HG02610 (cell line): ENCODE results near the gene AGAP3.
"Not testable (repeated sequence)": the region's sequence is repeated elsewhere in the genome, so short reads cannot be mapped to it uniquely, and the experiment has no call there.

ENCODE experiments used
- ATAC-seq: cut with Tn5 transposase; IDR thresholded peaks from one replicate; pipeline ENCODE4 v1.9.1; 2021; ENCODE audit warnings: mild to moderate bottlenecking, moderate library complexity; ENCODE audit not compliant: unreplicated experiment

AGAP3 gene

DNA sequence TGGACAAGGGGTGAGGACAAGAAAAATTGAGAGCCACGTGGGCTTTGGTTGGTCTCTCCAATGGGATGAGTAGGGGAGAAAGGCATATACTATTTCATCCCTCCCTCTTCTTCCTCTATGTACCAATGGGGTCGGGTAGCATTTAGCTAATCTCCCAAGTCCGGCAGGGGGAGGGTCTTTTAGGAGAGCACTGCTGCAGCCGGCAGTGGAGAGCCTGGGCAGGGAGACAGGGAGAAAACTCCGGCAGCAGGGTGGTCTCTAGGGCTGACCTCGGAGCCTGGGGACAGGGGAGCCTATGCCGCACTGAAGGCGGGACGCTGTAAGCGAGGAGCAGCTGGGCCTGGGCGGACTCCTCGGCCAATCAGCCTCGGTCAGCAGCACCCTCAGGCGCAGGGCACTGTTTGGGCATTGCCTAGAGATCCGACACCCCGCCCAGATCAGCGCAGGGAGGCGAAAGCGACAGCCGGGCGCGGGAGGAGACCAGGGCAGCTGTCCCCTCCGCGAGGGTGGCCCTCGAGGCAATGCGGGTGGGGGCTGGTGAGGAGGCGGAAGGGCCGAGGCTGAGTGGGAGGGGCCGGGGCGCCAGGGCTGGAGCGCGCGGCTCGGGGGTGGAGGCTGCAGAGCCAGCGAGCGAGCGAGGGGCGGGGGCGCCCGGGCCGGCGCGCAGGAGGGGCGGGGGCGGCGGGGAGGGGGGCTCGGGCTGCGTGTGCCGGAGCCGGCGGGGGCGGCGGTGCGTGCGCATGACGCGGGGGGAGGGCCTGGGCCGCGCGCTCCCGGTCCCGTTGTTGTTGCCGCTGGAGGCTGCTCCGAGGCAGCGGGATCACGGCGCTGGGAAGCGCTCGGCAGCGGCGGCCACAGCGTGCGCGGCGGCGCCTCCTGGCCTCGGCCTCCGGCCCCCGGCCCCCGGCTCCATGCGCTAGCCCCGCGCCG lies at the start of gene AGAP3:
Gene AGAP3, plus strand, starts transcription at position 785 of the 930 bp plus-strand sequence. CDS start 267 bp downstream, outside the sequence.
- ATAC-seq, result peak; percentile 41

- ATAC-seq, result no peak
Observed at GRCh38 chr7:151038951-151039849, 47.1 kb upstream of the AGAP3 start.

- ATAC-seq, result no peak
Observed at GRCh38 chr7:151039850-151040548, 46.3 kb upstream of the AGAP3 start.

GRCh38 chr7:151040616-151041375 lies 45.5 kb upstream of the AGAP3 start:
- no peak for ATAC-seq

- ATAC-seq, result not testable (repeated sequence)
Observed at GRCh38 chr7:151043449-151043848, 42.8 kb upstream of the AGAP3 start.

- ATAC-seq, result no peak
Observed at GRCh38 chr7:151043959-151044358, 42.3 kb upstream of the AGAP3 start.

GRCh38 chr7:151045262-151045661 lies 41.0 kb upstream of the AGAP3 start:
- no peak for ATAC-seq

DNA sequence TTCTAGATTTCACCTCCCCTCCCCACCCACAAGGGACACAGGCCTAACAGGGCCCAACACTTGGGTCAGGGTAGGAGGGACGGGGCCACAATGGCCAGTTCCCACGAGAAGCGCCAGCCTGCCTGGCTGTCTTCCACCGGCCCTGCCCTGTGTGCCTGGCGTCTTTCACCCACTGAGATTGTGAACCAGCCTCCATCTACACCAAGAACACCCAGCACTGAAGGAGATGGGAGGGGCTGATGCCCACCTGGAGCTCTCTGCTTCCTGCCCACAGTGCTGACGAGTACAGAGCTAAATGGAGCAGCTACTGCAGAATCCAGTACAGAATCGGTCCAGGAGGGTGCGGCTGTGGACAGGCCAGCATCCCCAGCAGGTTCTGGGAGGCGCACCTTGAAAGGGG lies 40.3 kb upstream of the AGAP3 start:
- ATAC-seq, result no peak

DNA sequence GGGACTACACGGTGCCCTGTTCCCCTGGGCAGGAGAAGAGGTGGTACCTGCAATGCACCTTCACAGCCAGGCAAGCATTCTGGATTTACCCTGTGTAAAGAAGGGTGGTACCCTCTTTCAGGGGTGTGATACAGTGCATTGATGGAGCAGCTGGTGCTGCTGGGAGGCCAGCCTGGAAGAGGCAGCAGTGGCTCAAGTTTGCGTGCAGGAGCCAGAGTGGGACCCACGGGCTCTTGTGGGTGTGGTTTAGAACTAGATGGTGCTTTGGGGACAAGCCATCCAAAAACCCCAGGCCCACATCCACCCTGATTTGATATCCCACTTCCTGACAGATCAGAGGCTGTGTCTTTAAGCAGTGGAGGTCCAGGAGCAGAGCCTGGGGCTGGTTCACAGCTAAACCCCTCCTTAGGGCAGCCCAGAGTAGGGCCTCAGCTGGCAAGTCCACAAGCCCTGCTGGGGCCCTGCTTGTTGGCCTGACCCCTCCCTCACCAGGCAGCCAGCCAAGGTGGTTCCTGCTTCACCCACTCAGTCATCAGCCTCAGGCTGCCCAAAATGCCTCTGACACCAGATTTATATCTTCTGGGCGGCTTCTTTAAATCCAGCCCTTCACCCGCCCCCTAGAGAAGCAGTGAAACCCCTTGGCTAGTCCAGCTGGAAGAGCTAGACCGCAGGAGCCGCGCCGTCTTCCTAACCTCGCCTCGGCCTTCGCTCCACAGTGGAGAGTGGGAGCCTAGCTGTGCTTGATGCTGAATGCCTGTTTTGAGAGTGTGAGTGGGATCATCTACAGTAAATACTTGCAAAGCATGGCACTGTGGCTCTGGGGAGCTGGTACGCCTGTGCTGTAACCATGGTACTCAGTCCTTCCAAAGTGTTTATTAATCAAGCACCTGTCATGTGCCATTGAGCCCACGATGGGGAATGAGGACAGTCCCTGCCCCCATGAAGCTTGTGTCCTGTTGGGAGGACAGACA lies 39.4 kb upstream of the AGAP3 start:
- no peak for ATAC-seq

DNA sequence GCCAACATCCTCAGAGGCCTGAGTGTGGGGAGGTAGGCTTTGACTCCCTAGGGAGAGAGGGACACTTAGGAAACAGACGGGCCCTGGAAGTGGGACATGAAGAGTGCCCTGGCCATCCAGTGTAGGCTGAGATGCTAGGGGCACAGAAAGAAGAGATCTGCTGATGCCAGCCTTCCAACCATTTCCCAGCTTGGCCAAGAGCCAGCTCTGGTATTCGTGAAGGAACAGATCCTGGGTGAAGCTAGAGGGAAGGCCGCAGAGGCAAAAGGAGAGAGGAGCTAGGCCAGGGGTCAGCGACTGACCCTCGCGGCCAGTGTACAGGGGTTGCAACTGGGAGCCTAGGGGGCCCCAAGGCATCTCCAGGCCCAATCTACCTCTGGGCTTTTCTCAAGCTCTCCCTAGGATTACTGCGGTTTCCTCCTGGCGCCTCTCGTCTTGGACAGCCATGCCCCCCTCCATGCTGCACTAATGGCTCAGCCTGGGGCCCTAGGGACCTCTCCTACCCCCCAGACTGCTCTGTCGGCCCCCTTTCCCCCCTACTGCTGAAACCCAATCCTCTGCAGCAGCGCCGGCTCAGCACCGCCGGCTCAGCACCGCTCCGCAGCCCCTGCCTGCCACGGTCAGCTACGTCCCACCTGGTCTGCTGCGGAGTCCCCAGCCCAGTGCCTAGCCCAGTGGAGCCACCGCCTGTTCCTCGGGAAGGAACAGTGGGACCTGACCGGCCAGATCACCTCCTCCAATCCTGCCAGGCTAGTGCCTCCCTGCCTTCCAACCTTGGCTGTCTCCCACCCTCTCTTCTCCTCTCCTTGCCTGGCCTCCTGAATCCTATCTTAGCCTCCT lies 38.1 kb upstream of the AGAP3 start, which contains the start of gene ASIC3:
Gene ASIC3, plus strand, starts transcription at position 556 of the 840 bp plus-strand sequence. CDS start 355 bp downstream, outside the sequence.
- no peak for ATAC-seq

GRCh38 chr7:151048911-151049463 lies 37.3 kb upstream of the AGAP3 start:
- ATAC-seq, result no peak

DNA sequence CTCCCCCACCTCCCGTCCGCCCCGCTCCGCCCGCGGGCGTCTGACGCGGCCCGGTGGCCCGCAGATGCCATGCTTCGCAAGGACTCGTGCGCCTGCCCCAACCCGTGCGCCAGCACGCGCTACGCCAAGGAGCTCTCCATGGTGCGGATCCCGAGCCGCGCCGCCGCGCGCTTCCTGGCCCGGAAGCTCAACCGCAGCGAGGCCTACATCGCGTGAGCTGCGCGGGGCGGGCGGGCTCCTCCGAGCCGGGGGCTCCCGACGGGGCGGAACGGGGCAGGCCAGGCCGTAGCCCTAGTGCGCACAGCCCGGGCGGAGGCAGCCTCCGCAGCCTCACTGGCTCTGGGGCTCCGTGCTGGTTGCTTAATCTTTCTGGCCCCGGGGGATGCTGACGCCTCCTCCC lies 35.2 kb upstream of the AGAP3 start:
- ATAC-seq, result no peak

GRCh38 chr7:151053096-151053495 lies 33.2 kb upstream of the AGAP3 start:
- ATAC-seq, result no peak

DNA sequence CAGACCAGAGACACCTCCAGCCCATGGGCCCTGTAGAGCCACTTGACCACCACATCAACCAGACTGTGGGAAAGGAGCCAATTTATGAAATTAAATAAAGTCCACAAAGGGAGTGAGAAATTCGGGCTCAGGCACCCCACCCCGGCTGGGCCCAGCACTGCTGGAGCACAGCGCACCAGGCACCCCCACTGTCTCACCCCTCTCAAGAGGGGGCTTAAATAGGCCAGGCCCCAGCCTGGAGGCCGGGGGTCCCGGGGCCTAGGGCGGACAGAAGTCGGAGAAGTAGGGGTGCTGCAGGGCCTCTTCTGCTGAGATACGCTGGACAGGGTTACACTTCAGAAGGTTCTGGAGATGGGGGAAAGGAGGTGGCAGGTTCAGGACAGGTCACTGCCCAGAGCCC lies 32.5 kb upstream of the AGAP3 start:
- ATAC-seq, result no peak

- ATAC-seq, result no peak
Observed at GRCh38 chr7:151056283-151056665, 30.0 kb upstream of the AGAP3 start.

- ATAC-seq, result no peak
Observed at GRCh38 chr7:151056666-151057505, 29.4 kb upstream of the AGAP3 start.

GRCh38 chr7:151057506-151057988 lies 28.7 kb upstream of the AGAP3 start, which contains the start of gene CDK5:
Gene CDK5 (minus strand): TSS chr7:151057897. CDS start chr7:151057848, 49 bp downstream.
- ATAC-seq, result peak; percentile 9
